SK-N-SH treated with all-trans-retinoic acid at 6 μM for 48 hours (cell line): ENCODE measurements around the gene BMERB1.

ENCODE experiments used
- ATAC-seq: fragments of 200-7000 bp; cut with Tn5 transposase; 3 replicates; pipeline ENCODE4 v1.9.1; 2020; ENCODE audit warnings: mild to moderate bottlenecking, moderate library complexity
- ARNTL ChIP-seq: fragments of 450-650 bp; formaldehyde crosslinking; IDR thresholded peaks from 2 replicates; pipeline ENCODE4 v1.5.0; 2020; ENCODE audit warnings: low read depth, mild to moderate bottlenecking, moderate library complexity, borderline replicate concordance
- BACH2 ChIP-seq: fragments of 250-450 bp; sonication (Bioruptor Pico); IDR thresholded peaks from 2 replicates; pipeline ENCODE4 v1.9.0; 2021; ENCODE audit warnings: mild to moderate bottlenecking, borderline replicate concordance
- CREB5 ChIP-seq: fragments of 250-450 bp; sonication (Bioruptor Pico); IDR thresholded peaks from 2 replicates; pipeline ENCODE4 v1.5.1; 2020; ENCODE audit warnings: low read depth, mild to moderate bottlenecking, moderate library complexity
- CSRNP3 ChIP-seq: fragments of 250-450 bp; sonication (Bioruptor Pico); IDR thresholded peaks from 2 replicates; pipeline ENCODE4 v1.5.1; 2021; ENCODE audit warnings: mild to moderate bottlenecking, moderate library complexity
- ESRRG ChIP-seq: fragments of 250-450 bp; sonication (Bioruptor Pico); IDR thresholded peaks from 2 replicates; pipeline ENCODE4 v1.6.1; 2021; ENCODE audit warnings: mild to moderate bottlenecking
- GLIS3 ChIP-seq: fragments of 250-450 bp; sonication (Bioruptor Pico); IDR thresholded peaks from 2 replicates; pipeline ENCODE4 v1.5.0; 2020; ENCODE audit warnings: mild to moderate bottlenecking, moderate library complexity
- ISL1 ChIP-seq: fragments of 250-450 bp; sonication (Bioruptor Pico); IDR thresholded peaks from 2 replicates; pipeline ENCODE4 v2.1.2; 2022; ENCODE audit warnings: mild to moderate bottlenecking, moderate library complexity
- OSR1 ChIP-seq: fragments of 250-450 bp; sonication (Bioruptor Pico); IDR thresholded peaks from 2 replicates; pipeline ENCODE4 v1.8.0; 2022; ENCODE audit warnings: moderate library complexity, mild to moderate bottlenecking, inconsistent platforms
- PATZ1 ChIP-seq: fragments of 250-450 bp; sonication (Bioruptor Pico); IDR thresholded peaks from 2 replicates; pipeline ENCODE4 v1.8.0; 2020; ENCODE audit warnings: mild to moderate bottlenecking, moderate library complexity, borderline replicate concordance
- PPARA ChIP-seq: fragments of 250-450 bp; sonication (Bioruptor Pico); IDR thresholded peaks from 2 replicates; pipeline ENCODE4 v1.5.0; 2020; ENCODE audit warnings: mild to moderate bottlenecking, borderline replicate concordance
- RARB ChIP-seq: fragments of 250-450 bp; sonication (Bioruptor Pico); IDR thresholded peaks from 2 replicates; pipeline ENCODE4 v1.8.0; 2021; ENCODE audit warnings: mild to moderate bottlenecking, moderate library complexity
- SNAI2 ChIP-seq: fragments of 250-450 bp; sonication (Bioruptor Pico); IDR thresholded peaks from 2 replicates; pipeline ENCODE4 v1.5.0; 2020; ENCODE audit warnings: mild to moderate bottlenecking, moderate library complexity
- TCF4 ChIP-seq: fragments of 250-450 bp; sonication (Bioruptor Pico); IDR thresholded peaks from 2 replicates; pipeline ENCODE4 v1.8.0; 2021; ENCODE audit warnings: mild to moderate bottlenecking, moderate library complexity, borderline replicate concordance
- TOX ChIP-seq: fragments of 250-450 bp; sonication (Bioruptor Pico); IDR thresholded peaks from 2 replicates; pipeline ENCODE4 v1.8.0; 2021; ENCODE audit warnings: mild to moderate bottlenecking, moderate library complexity, borderline replicate concordance
- TSHZ2 ChIP-seq: fragments of 250-450 bp; sonication (Bioruptor Pico); IDR thresholded peaks from 2 replicates; pipeline ENCODE4 v1.5.0; 2020; ENCODE audit warnings: mild to moderate bottlenecking, moderate library complexity
- ZC3H10 ChIP-seq: fragments of 250-450 bp; sonication (Bioruptor Pico); IDR thresholded peaks from 2 replicates; pipeline ENCODE4 v1.5.1; 2021; ENCODE audit warnings: mild to moderate bottlenecking, moderate library complexity
- ZFP3 ChIP-seq: fragments of 250-450 bp; sonication (Bioruptor Pico); IDR thresholded peaks from 2 replicates; pipeline ENCODE4 v1.5.0; 2020; ENCODE audit warnings: mild to moderate bottlenecking, moderate library complexity
- ZFP30 ChIP-seq: fragments of 450-650 bp; formaldehyde crosslinking; IDR thresholded peaks from 2 replicates; pipeline ENCODE4 v1.5.0; 2022; ENCODE audit warnings: mild to moderate bottlenecking, moderate library complexity
- ZNF565 ChIP-seq: fragments of 450-650 bp; formaldehyde crosslinking; conservative IDR thresholded peaks from 2 replicates; pipeline ENCODE4 v1.5.0; 2020; ENCODE audit warnings: low read depth, mild to moderate bottlenecking, moderate library complexity
- ZNF70 ChIP-seq: fragments of 450-650 bp; formaldehyde crosslinking; IDR thresholded peaks from 2 replicates; pipeline ENCODE4 v1.5.0; 2020; ENCODE audit warnings: mild to moderate bottlenecking, moderate library complexity
- ZNF8 ChIP-seq: fragments of 450-650 bp; formaldehyde crosslinking; IDR thresholded peaks from 2 replicates; pipeline ENCODE4 v1.5.0; 2020; ENCODE audit warnings: mild to moderate bottlenecking, moderate library complexity

Gene BMERB1

GRCh38 chr16:15621456-15621855 is 187.1 kb downstream of the BMERB1 start:
- TF ChIP-seq ZFP30 = no peak
- no peak for TF ChIP-seq ZNF8 (CRISPR knock-in tag)
- TF ChIP-seq CSRNP3 (CRISPR knock-in tag) = no peak
- TF ChIP-seq TSHZ2 = no peak
- no peak for TF ChIP-seq OSR1 (CRISPR knock-in tag)
- no peak for TF ChIP-seq CREB5 (CRISPR knock-in tag)
- no peak for TF ChIP-seq TCF4 (CRISPR knock-in tag)
- no peak for TF ChIP-seq ISL1 (CRISPR knock-in tag)
- no peak for TF ChIP-seq ZNF565 (CRISPR knock-in tag)
- no peak for TF ChIP-seq ESRRG
- no peak for TF ChIP-seq RARB (CRISPR knock-in tag)
- TF ChIP-seq PATZ1 (CRISPR knock-in tag) = no peak
- TF ChIP-seq PPARA (CRISPR knock-in tag) = no peak
- no peak for TF ChIP-seq TOX (CRISPR knock-in tag)
- TF ChIP-seq GLIS3 (CRISPR knock-in tag) = no peak
- TF ChIP-seq ZC3H10 (CRISPR knock-in tag) = no peak
- TF ChIP-seq BACH2 (CRISPR knock-in tag) = no peak
- no peak for TF ChIP-seq SNAI2 (CRISPR knock-in tag)
- TF ChIP-seq ZFP3 (CRISPR knock-in tag) = no peak
- ATAC-seq = no peak

GRCh38 chr16:15621889-15622288 is 187.5 kb downstream of the BMERB1 start:
- no peak for TF ChIP-seq OSR1 (CRISPR knock-in tag)
- TF ChIP-seq ZC3H10 (CRISPR knock-in tag) = no peak
- no peak for TF ChIP-seq ZNF565 (CRISPR knock-in tag)
- TF ChIP-seq CREB5 (CRISPR knock-in tag) = no peak
- TF ChIP-seq ISL1 (CRISPR knock-in tag) = no peak
- ATAC-seq = no peak

- ATAC-seq = no peak
- TF ChIP-seq ESRRG (no peak), RARB (CRISPR knock-in tag) (no peak), ZNF8 (CRISPR knock-in tag) (no peak), TOX (CRISPR knock-in tag) (no peak), TCF4 (CRISPR knock-in tag) (no peak), GLIS3 (CRISPR knock-in tag) (no peak), ZC3H10 (CRISPR knock-in tag) (no peak), ZFP3 (CRISPR knock-in tag) (no peak), SNAI2 (CRISPR knock-in tag) (no peak), ARNTL (CRISPR knock-in tag) (no peak), ZNF70 (no peak), TSHZ2 (no peak), CSRNP3 (CRISPR knock-in tag) (no peak)
These were observed 197.5 kb downstream of the BMERB1 start for GRCh38 chr16:15631730-15632409.
